Heart left ventricle (tissue), 16 donors: ENCODE results near the gene ARSI. TPM values are rescaled to one million over a fixed set of nuclear protein-coding genes. Genes with fewer than 3 reads are reported as not detected.

Source experiments
- ATAC-seq, 4 donors: fragments of 200-7000 bp; cut with Tn5 transposase; one replicate each; pipeline ENCODE4 v1.9.1; 2020 to 2022; ENCODE audit warnings: moderate library complexity in 4 of 4, mild to moderate bottlenecking in 3 of 4, moderate number of reproducible peaks in 1 of 4
- DNase-seq, 5 donors: peaks; one replicate each; pipeline ENCODE4 v3.0.0-alpha.2; 2020
- H3K27ac ChIP-seq, 12 donors: fragments of 200-600 bp; sonication (generic) in 4 of 12; one replicate each; pipeline versions ENCODE4 v1.5.0 to v1.8.0; 2016 to 2022; ENCODE audit warnings: mild to moderate bottlenecking in 2 of 12
- H3K27me3 ChIP-seq, 9 donors: fragments of 200-600 bp; sonication (generic) in 2 of 9; one replicate each; pipeline versions ENCODE4 v1.5.1 to v1.8.0; 2016 to 2022; ENCODE audit warnings: mild to moderate bottlenecking in 3 of 9
- H3K36me3 ChIP-seq, 9 donors: fragments of 200-600 bp; sonication (generic) in 2 of 9; one replicate each; pipeline versions ENCODE4 v1.5.0 to v1.8.0; 2018 to 2022; ENCODE audit warnings: mild to moderate bottlenecking in 2 of 9
- H3K4me1 ChIP-seq, 12 donors: fragments of 200-600 bp; sonication (generic) in 4 of 12; one replicate each; pipeline versions ENCODE4 v1.5.0 to v1.8.0; 2016 to 2022; ENCODE audit warnings: mild to moderate bottlenecking in 3 of 12
- H3K4me3 ChIP-seq, 12 donors: fragments of 200-600 bp; sonication (generic) in 4 of 12; one replicate each; pipeline versions ENCODE4 v1.5.0 to v1.8.0; 2017 to 2022; ENCODE audit warnings: mild to moderate bottlenecking in 9 of 12, moderate library complexity in 4 of 12
- H3K9me3 ChIP-seq, 12 donors: fragments of 200-600 bp; sonication (generic) in 4 of 12; one replicate each; pipeline versions ENCODE4 v1.5.0 to v1.8.0; 2016 to 2022; ENCODE audit warnings: mild to moderate bottlenecking in 1 of 12
- CTCF ChIP-seq, 12 donors: fragments of 200-600 bp; sonication (generic) in 4 of 12; IDR thresholded peaks; one replicate each; pipeline versions ENCODE4 v1.5.0 to v1.8.0; 2018 to 2022; ENCODE audit warnings: antibody characterized with exemption in 12 of 12, mild to moderate bottlenecking in 5 of 12
- POLR2A ChIP-seq, 2 donors: fragments of 450-650 bp; IDR thresholded peaks; one replicate each; pipeline ENCODE4 v1.6.1; 2017; ENCODE audit warnings: antibody characterized with exemption in 2 of 2, mild to moderate bottlenecking in 2 of 2, moderate library complexity in 2 of 2
- WGBS, 4 donors: extraction: QIAGEN DNeasy Blood & Tissue Kit in 2 of 4; methylation state at CpG; one replicate each; pipeline versions ENCODE4 v1.1.5 to v1.1.7; 2013 to 2018; 5-methylcytosine and 5-hydroxymethylcytosine counted together
- intact Hi-C, 10 donors: fragments of 100-400 bp; cut with DNase I; formaldehyde crosslinking; loops; one replicate each; pipeline versions ENCODE4 v1.11.1 to v1.14.2; 2022
- polyA plus RNA-seq, 2 donors: library from polyadenylated mRNA; stranded (reverse); fragments of 200-250 nt; gene quantifications; one replicate each; pipeline ENCODE4 v1.2.3, GENCODE V29; 2013
- total RNA-seq, 9 donors: library from RNA; depleted of rRNA in 2 of 9; stranded (reverse); fragments of >200 nt in 2 of 9; fragmentation: NEBNext Ultra II Directional in 3 of 9; extraction: Animal tissue kit (Norgen Biotek cat#: 25700) in 3 of 9; gene quantifications; one replicate each; pipeline versions ENCODE4 v1.1.0 to v1.2.4, GENCODE V29; 2016 to 2023
- donor health status: ischemic (EF 13 %, LVEDD 7.1; RV severe dilation, severe dysfunction).
- donor health status: healthy with polysubstance abuse.
- donor health status: DM: no; HTN: yes; CAD: no.
- donor health status: DM: no; HTN: no; CAD: no.
- donor health status: ischemic (EF 25% LVEDD 6.9; RV normal size, moderate dysfunction).
- donor health status: ischemic (EF 25% LVEDD 5.7; RV mildly dilated, moderate dysfunction).
- donor health status: healthy.
- donor health status: DM: yes; HTN: yes; CAD: no.
- donor health status: ischemic (EF 35%, LVEDD 5.7; RV mildly dilated, moderate dysfunction).
- donor health status: nonischemic (EF 11% LVEDD 7.7; RV severe dilation, severe dysfunction).
- donor health status: DM: yes; HTN: yes; CAD: no.
- donor health status: PGD.
- donor health status: ischemic (EF 29% LVEDD 5.4; RV normal size, mild dysfunction).
- donor health status: nonischemic (EF 23%, LVEDD 6.1; RV moderate dilation, normal function).

ARSI gene
- total and polyA plus RNA-seq, 11 donors: 0.12 to 0.95 (median 0.42) TPM; not detected in 3

DNA sequence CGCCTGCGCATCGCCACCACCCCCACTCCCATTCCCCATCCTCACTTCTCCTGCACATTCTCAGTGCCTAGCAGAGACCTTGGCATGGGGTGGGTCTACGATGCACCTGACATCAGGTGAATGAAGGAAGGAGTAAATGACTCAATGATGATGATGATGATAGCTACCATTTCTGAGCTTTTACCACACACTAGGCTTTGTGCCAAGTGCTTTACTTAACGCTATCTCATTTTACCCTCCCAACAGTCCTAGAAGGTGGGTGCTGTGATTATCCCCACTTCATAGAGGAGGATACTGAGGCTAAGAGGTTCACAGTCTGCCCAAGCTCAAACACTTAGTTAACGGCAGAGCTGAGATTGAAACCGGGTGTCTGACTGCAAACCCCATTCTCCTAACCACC is 40.2 kb downstream of the ARSI start:
- no peaks in the 10 kb centered on the region for H3K9me3 ChIP-seq
- DNase-seq (no peak), ATAC-seq (no peak)
- 87 to 93% (median 91%) methylated on average over 7 of the region's 7 CpGs for WGBS, 4 donors
- intact Hi-C loops: loop anchor here in 2 of 10 donors (10.0 kb wide), 1 partner anchor 172 kb away; no protein-coding TSS in a partner anchor
- no peak for TF ChIP-seq POLR2A (IDR thresholded peaks at IDR 0.05)
- TF ChIP-seq CTCF (IDR thresholded peaks at IDR 0.05): no peak
- H3K4me3 ChIP-seq: no peak overlapping the region
- H3K4me1 ChIP-seq: peaks cover 0 to 9% (median 3%) of the 10 kb centered on the region in 12 donors
- no peak overlapping the region for H3K27ac ChIP-seq
- no peaks in the 10 kb centered on the region for H3K36me3 ChIP-seq
- no peaks in the 10 kb centered on the region for H3K27me3 ChIP-seq

DNA sequence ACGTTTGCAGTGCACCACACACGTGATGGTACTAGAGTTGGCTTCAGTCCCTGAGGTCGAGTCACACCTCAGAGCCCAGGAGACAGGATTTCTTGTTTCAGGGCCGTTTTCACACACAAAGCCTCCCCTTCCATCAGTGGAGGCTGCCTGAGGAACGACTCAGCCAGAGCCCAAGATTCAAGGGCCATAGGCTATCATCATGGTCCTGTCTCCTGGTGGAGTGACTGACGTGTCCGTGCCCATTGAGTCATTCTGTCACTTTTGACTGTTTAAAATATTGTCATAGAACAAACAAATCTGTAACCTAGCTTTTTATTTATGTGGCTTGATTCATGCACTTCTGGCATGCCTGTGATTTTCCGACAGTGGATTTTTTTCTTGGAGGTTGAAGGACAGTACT is 41.5 kb downstream of the ARSI start:
- DNase-seq: peak in 1 of 5 donors; percentile 23
- Histone ChIP-seq H3K36me3 (no peaks in the 10 kb centered on the region), H3K27me3 (no peaks in the 10 kb centered on the region), H3K4me3 (no peak overlapping the region), H3K4me1 (peaks cover 0 to 9% (median 3%) of the 10 kb centered on the region in 12 donors), H3K27ac (no peak overlapping the region), H3K9me3 (no peaks in the 10 kb centered on the region)
- TF ChIP-seq POLR2A (IDR thresholded peaks at IDR 0.05) (no peak), CTCF (IDR thresholded peaks at IDR 0.05) (no peak)
- intact Hi-C loops: loop anchor here in 2 of 10 donors (10.0 kb wide), 1 partner anchor 174 kb away; no protein-coding TSS in a partner anchor
- 63 to 75% (median 71%) methylated on average over 8 of the region's 8 CpGs for WGBS, 4 donors
- no peak for ATAC-seq

GRCh38 chr5:150258130-150258529 is 44.6 kb downstream of the ARSI start:
- TF ChIP-seq POLR2A (IDR thresholded peaks at IDR 0.05) (no peak), CTCF (IDR thresholded peaks at IDR 0.05) (peak in 1 of 12 donors; percentile 29)
- Histone ChIP-seq H3K27ac (no peak overlapping the region), H3K4me3 (no peak overlapping the region), H3K4me1 (peaks cover 0 to 10% (median 0%) of the 10 kb centered on the region in 12 donors), H3K9me3 (no peaks in the 10 kb centered on the region), H3K36me3 (no peaks in the 10 kb centered on the region), H3K27me3 (no peaks in the 10 kb centered on the region)
- 48 to 65% (median 61%) methylated on average over 5 to 6 of the region's 6 CpGs for WGBS, 4 donors
- DNase-seq (peak in 2 of 5 donors; percentile 45 to 47), ATAC-seq (peak in 1 of 4 donors; percentile 70)
- intact Hi-C loops: no loop called here

- no peak for ATAC-seq
- H3K4me1 ChIP-seq: peaks cover 0 to 10% (median 0%) of the 10 kb centered on the region in 12 donors
- H3K9me3 ChIP-seq: no peaks in the 10 kb centered on the region
- 90 to 93% (median 91%) methylated on average over 11 of the region's 11 CpGs for WGBS, 4 donors
- intact Hi-C loops: no loop called here
- no peak for DNase-seq
- H3K27ac ChIP-seq: no peak overlapping the region
- H3K27me3 ChIP-seq: no peaks in the 10 kb centered on the region
- H3K4me3 ChIP-seq: no peak overlapping the region
- TF ChIP-seq POLR2A (IDR thresholded peaks at IDR 0.05): no peak
- no peak for TF ChIP-seq CTCF (IDR thresholded peaks at IDR 0.05)
- no peaks in the 10 kb centered on the region for H3K36me3 ChIP-seq
Observed at GRCh38 chr5:150257424-150257823, 45.3 kb downstream of the ARSI start.
